Duodenal mucosa (tissue), 2 donors: ENCODE measurements around the gene VIPR1.

Experiments
- H3K27ac ChIP-seq: one replicate; pipeline ENCODE4 v1.7.0; 2013; ENCODE audit warnings: low read depth, low read length
- H3K27me3 ChIP-seq, 2 donors: one replicate each; pipeline ENCODE4 v1.7.0; 2013; ENCODE audit warnings: low read length in 2 of 2, control low read depth in 1 of 2; ENCODE audit not compliant: insufficient read depth in 2 of 2, control insufficient read depth in 1 of 2
- H3K36me3 ChIP-seq, 2 donors: one replicate each; pipeline ENCODE4 v1.7.0; 2013; ENCODE audit warnings: low read length in 2 of 2, control low read depth in 1 of 2; ENCODE audit not compliant: insufficient read depth in 2 of 2, control insufficient read depth in 1 of 2
- H3K4me1 ChIP-seq, 2 donors: one replicate each; pipeline ENCODE4 v1.7.0; 2013; ENCODE audit warnings: low read length in 2 of 2, control low read depth in 1 of 2; ENCODE audit not compliant: insufficient read depth in 2 of 2, control insufficient read depth in 1 of 2
- H3K4me3 ChIP-seq, 2 donors: one replicate each; pipeline ENCODE4 v1.7.0; 2013; ENCODE audit warnings: low read length in 2 of 2, low read depth in 1 of 2
- H3K9ac ChIP-seq, 2 donors: one replicate each; pipeline ENCODE4 v1.7.0; 2013; ENCODE audit warnings: low read length in 2 of 2, low read depth in 1 of 2
- H3K9me3 ChIP-seq, 2 donors: one replicate each; pipeline ENCODE4 v1.7.0; 2013; ENCODE audit warnings: low read length in 2 of 2, control low read depth in 1 of 2; ENCODE audit not compliant: control insufficient read depth in 1 of 2

The VIPR1 gene

DNA sequence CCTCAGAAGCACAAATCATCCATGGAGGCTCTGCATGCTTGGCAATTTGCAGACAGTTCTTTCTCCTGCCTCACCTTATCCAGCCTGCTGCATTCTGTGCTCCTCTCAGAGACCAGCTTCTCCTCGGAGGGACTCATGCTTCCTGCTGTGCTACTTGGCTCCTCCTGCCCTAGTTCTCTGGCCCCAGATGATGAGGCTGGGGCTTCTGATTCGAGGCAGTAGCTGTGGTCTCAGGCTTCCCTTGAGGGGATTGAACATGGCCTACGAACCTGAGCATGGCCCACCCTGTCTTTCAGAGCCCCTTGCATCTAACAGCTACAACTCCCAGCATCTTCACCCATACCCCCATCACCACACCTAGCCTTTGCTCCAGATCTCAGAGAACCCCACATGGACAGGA is 6.7 kb downstream of the VIPR1 start:
- no peaks in the 10 kb centered on the region for H3K27me3 ChIP-seq
- H3K27ac ChIP-seq = no peak overlapping the region
- peaks cover 75 to 81% of the 10 kb centered on the region in 2 donors for H3K4me1 ChIP-seq
- H3K36me3 ChIP-seq = peaks cover 0 to 6% of the 10 kb centered on the region in 2 donors
- H3K9ac ChIP-seq = no peak overlapping the region
- no peak overlapping the region for H3K4me3 ChIP-seq
- H3K9me3 ChIP-seq = no peaks in the 10 kb centered on the region

DNA sequence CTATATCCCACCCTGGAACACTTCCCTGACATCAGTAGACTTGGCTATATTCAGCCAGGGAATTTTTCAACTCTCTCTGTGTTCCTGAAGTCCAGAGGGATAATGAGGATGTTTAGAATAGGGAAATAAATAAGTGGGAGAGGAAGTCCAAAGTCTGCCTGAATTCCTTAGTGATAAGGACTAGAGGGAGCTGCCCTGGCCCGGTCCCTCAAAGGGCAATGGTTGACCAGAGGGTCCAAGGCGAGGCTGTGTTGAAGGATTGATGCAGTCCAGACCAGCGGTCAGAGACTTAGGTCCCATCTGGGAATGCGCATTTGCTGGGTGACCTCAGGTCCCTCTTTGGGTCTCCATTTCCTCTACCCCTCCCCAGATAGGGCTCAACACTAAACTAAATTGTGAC is 7.9 kb downstream of the VIPR1 start:
- peaks cover 84% of the 10 kb centered on the region in 2 donors for H3K4me1 ChIP-seq
- peak overlapping the region in 1 of 2 donors; percentile 16 for H3K9ac ChIP-seq
- H3K36me3 ChIP-seq = peaks cover 0 to 13% of the 10 kb centered on the region in 2 donors
- H3K27me3 ChIP-seq = no peaks in the 10 kb centered on the region
- H3K4me3 ChIP-seq = peak overlapping the region; percentile 8 to 23
- H3K9me3 ChIP-seq = no peaks in the 10 kb centered on the region
- H3K27ac ChIP-seq = no peak overlapping the region

DNA sequence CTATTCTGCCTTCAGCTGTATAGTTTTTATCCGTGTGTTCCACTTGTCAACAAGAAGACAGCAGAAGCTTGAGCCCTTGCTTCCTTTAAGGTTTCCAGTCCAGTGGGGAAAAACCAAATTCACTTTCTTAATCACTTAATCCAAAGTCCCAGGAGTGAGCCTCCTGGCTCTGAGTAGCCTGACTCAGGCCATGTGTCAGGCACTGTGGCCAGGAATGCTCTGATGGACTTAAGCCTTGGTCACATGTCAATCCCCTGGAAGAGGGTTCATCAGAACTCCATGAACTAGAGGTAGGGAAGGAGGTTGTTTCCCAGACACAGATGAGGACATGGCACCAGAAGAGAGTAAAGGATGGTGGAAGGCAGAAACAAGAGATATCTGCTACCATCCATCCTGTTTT is 8.8 kb downstream of the VIPR1 start:
- Histone ChIP-seq H3K27me3 (no peaks in the 10 kb centered on the region), H3K4me3 (no peak overlapping the region), H3K9me3 (no peaks in the 10 kb centered on the region), H3K9ac (no peak overlapping the region), H3K4me1 (peaks cover 84% of the 10 kb centered on the region in 2 donors), H3K36me3 (peaks cover 0 to 13% of the 10 kb centered on the region in 2 donors), H3K27ac (no peak overlapping the region)

GRCh38 chr3:42511736-42512135 is 9.3 kb downstream of the VIPR1 start:
- Histone ChIP-seq H3K27ac (no peak overlapping the region), H3K27me3 (no peaks in the 10 kb centered on the region), H3K4me1 (peaks cover 86 to 87% of the 10 kb centered on the region in 2 donors), H3K36me3 (peaks cover 0 to 13% of the 10 kb centered on the region in 2 donors), H3K9me3 (no peaks in the 10 kb centered on the region), H3K9ac (no peak overlapping the region), H3K4me3 (no peak overlapping the region)

DNA sequence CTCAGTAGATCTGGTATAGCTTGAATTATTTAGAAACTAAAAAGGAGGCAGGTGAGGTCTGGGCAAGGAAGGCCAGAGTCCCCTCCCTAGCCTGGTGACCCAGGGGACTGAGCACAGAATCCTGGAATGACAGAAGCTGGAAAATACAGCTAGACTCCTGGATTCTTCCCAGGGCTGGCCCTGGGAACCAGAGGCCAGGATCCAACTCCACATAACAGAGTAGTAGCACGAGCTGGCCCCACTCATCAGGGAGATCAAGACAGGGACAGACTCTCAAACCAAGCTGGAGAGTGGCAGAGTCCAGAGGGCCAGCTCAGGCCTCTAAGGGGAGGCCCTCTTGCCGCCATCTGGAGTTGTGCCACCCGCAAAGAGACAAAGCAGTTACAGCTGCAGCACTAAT is 10.7 kb downstream of the VIPR1 start:
- Histone ChIP-seq H3K4me1 (peaks cover 80 to 87% of the 10 kb centered on the region in 2 donors), H3K9ac (no peak overlapping the region), H3K27ac (no peak overlapping the region), H3K36me3 (peaks cover 0 to 13% of the 10 kb centered on the region in 2 donors), H3K9me3 (no peaks in the 10 kb centered on the region), H3K27me3 (no peaks in the 10 kb centered on the region), H3K4me3 (no peak overlapping the region)

- Histone ChIP-seq H3K27me3 (no peaks in the 10 kb centered on the region), H3K4me1 (peaks cover 76 to 84% of the 10 kb centered on the region in 2 donors), H3K27ac (no peak overlapping the region), H3K4me3 (no peak overlapping the region), H3K36me3 (peaks cover 0 to 13% of the 10 kb centered on the region in 2 donors), H3K9me3 (no peaks in the 10 kb centered on the region), H3K9ac (no peak overlapping the region)
Measured at GRCh38 chr3:42513521-42513920, 11.1 kb downstream of the VIPR1 start.

DNA sequence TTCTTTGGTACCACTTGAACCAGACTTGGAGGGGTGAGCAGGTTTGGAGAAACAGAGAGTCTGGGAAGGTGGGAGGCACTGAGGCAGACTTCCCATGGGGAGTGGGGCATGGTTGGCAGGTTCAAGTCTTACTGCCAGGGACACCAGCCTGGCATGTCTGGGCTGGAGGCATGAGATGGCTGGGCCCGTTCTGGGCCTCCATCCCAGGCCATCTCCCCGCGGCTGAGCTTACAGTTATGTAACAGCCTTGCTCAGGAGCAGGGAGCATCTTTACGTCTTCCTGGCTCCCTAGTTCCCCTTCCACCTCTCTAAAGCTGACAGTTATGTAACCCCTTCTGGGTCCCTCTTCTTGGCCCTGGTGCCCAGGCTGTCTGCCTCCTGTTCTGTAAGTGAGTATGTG is 12.4 kb downstream of the VIPR1 start:
- Histone ChIP-seq H3K9me3 (no peaks in the 10 kb centered on the region), H3K27ac (peak overlapping the region; percentile 35), H3K9ac (no peak overlapping the region), H3K36me3 (peaks cover 0 to 13% of the 10 kb centered on the region in 2 donors), H3K27me3 (no peaks in the 10 kb centered on the region), H3K4me3 (no peak overlapping the region), H3K4me1 (peaks cover 75 to 81% of the 10 kb centered on the region in 2 donors)

DNA sequence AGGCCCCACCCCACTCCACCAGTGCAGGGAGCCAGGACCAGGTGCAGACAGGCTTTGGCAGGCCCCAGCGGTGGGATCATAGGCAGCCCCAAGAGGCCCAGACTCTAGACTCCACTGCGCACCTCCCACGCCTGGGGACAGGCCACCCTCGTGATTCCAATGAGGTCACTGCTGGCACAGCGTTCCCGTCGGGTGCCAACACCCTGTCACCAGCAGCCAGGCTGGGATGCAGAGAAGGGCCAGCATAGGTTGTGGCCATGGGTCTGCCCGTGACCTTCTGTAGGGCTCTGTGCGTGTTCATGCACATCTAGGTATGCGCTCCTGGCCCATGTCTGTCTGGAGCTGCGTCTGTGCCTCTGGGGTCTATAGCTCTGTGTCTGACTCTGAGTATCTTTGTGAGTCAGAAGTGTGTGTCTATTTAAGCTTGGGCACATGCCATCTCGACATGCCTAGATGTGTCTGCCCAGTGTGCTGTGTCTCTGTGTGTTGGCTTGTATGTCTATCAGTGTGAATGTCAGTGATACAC is 13.0 kb downstream of the VIPR1 start:
- no peaks in the 10 kb centered on the region for H3K9me3 ChIP-seq

DNA sequence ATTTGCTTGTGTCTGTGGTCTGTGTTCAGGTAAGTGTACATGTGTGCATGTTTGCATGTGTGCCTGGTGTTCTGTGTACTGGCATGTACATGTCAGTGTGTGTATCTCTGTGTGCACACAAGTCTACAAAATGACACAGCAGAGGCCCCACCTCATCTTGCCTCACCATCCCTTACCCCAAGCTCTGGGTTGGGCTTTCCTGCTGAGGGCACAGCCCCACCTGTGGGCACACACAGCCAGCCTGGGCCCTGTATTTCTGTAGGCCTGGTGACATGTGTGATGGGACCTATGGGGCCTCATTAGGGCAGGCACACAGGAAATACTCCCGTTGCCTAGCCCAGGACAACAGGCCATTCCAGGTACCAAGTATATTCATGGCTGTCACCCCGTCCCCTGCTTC is 13.5 kb downstream of the VIPR1 start:
- Histone ChIP-seq H3K9me3 (no peaks in the 10 kb centered on the region), H3K27me3 (no peaks in the 10 kb centered on the region), H3K4me1 (peaks cover 64 to 70% of the 10 kb centered on the region in 2 donors), H3K27ac (peak overlapping the region; percentile 77), H3K36me3 (peaks cover 0 to 23% of the 10 kb centered on the region in 2 donors), H3K9ac (peak overlapping the region; percentile 7 to 57), H3K4me3 (no peak overlapping the region)

More for the DNA sequence above, 13.0 kb downstream of the VIPR1 start:
- Histone ChIP-seq H3K9ac (peak overlapping the region; percentile 7 to 57), H3K27me3 (no peaks in the 10 kb centered on the region), H3K4me3 (no peak overlapping the region), H3K27ac (peak overlapping the region; percentile 77), H3K36me3 (peaks cover 0 to 18% of the 10 kb centered on the region in 2 donors), H3K4me1 (peaks cover 69 to 75% of the 10 kb centered on the region in 2 donors)

- Histone ChIP-seq H3K27me3 (no peaks in the 10 kb centered on the region), H3K9ac (peak overlapping the region; percentile 7 to 57), H3K9me3 (no peaks in the 10 kb centered on the region), H3K36me3 (peaks cover 0 to 27% of the 10 kb centered on the region in 2 donors), H3K4me3 (no peak overlapping the region), H3K27ac (peak overlapping the region; percentile 77), H3K4me1 (peaks cover 59 to 66% of the 10 kb centered on the region in 2 donors)
Measured at GRCh38 chr3:42516443-42516842, 14.0 kb downstream of the VIPR1 start.
